Left lobe of liver (tissue), 2 donors: ENCODE results near the gene SNAI1. TPM values are rescaled to one million over a fixed set of nuclear protein-coding genes. Genes with fewer than 3 reads are reported as not detected.
"Not testable (repeated sequence)": the region's sequence is repeated elsewhere in the genome, so short reads cannot be mapped to it uniquely, and the experiment has no call there.

Experiments
- ATAC-seq: fragments of 200-7000 bp; cut with Tn5 transposase; one replicate; pipeline ENCODE4 v1.9.1; 2020; ENCODE audit warnings: mild to moderate bottlenecking, moderate library complexity
- DNase-seq: peaks from one replicate; pipeline ENCODE4 v3.0.0-alpha.2; 2020; ENCODE audit warnings: low spot score
- total RNA-seq: library from RNA; stranded (reverse); gene quantifications from one replicate; pipeline ENCODE4 v1.2.1, GENCODE V29; 2021
- donor health status: DM: no; HTN: no; CAD: no; lungs with moderate emphysema.
- donor health status: DM: no; HTN: yes; CAD: no.

Gene SNAI1
- 0.75 TPM for total RNA-seq

DNA sequence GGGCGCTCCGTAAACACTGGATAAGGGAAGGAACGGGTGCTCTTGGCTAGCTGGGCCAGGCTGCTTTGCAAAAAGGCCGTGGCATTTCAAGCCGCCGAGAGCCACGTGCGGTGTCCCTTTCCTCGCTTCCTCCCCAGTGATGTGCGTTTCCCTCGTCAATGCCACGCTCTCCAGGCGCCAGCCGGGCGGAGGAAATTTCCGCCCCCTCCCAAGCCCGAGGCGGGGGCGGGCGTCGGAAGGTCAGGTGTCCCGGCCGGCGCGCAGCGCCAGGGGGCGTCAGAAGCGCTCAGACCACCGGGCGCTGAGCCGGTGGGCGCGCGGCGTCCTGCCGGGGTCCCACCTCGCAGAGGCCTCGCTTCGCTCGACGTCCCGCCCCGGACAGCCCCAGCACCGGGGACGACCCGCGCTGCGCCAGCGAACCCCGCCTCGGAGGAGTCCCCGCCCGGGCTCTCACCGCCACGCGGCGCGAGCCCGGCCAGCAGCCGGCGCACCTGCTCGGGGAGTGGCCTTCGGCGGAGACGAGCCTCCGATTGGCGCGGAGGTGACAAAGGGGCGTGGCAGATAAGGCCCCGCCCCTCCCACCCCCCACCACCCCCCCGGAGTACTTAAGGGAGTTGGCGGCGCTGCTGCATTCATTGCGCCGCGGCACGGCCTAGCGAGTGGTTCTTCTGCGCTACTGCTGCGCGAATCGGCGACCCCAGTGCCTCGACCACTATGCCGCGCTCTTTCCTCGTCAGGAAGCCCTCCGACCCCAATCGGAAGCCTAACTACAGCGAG, at the start of gene SNAI1:
Gene SNAI1 (plus strand): TSS at position 635 of the 777 bp plus-strand sequence. CDS start 80 bp downstream, at position 715.
- DNase-seq (peak; percentile 75), ATAC-seq (peak; percentile 90)

DNA sequence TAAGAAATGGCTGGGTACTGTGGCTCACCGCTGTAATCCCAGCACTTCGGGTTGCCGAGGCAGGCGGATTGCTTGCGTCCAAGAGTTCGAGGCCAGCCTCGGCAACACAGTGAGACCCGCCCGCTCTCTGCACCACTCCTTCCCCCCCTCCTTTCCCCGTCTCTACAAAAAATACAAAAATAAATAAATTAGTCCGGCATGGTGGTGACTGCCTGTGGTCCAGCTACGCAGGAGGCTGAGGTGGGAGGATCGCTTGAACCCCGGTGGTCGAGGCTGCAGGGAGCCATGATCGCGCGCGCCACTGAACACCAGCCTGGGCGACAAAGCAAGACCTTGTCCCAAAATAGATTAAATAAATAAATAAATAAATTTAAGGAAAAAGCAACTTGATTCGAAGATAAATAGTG, 47.0 kb upstream of the SNAI1 start:
- DNase-seq: peak; percentile 57

DNA sequence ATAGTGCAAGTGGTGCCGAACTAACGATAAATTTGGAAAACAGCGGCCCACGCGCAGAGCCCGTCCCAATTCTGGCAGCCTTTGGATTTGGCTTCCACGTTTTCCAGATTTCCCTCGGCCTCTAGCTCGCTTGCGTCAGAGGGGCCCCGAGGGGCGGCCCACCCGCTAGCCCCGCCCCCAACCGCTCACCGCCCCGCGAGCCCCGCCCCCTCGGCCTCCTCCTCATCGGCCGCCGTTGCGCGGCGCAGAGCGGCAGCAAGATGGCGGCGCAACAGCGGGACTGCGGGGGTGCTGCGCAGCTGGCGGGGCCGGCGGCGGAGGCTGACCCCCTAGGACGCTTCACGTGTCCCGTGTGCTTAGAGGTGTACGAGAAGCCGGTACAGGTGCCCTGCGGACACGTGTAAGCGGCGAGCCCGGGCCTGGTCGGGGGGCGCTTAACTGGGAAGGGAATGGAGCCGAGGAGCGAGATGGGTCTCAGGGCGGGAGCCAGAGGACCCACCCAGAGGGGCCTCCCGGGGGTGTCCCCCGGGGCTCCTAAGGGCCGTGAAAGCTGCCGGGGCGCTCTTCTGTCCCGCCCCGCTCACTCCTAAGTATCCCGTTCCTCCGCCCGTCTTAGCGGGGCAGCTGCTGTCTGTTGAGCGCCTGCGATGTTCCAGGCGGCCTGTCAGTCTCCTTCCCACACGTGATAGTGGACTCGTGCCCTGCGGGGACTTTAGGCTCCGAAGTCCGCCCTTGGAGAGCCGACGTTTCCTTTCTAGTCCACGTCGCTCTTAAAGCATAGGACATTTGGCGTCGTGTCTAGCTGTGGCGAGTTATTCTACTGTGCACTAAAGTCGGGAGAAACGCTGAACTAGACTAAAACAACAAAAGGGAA, 46.4 kb upstream of the SNAI1 start, which contains the start of gene RNF114:
Gene RNF114 (plus strand): TSS at position 245 of the 874 bp plus-strand sequence. CDS start 16 bp downstream, at position 261.
- DNase-seq (peak; percentile 93), ATAC-seq (peak; percentile 89)

More for the DNA sequence above, 47.0 kb upstream of the SNAI1 start:
- peak; percentile 1 for ATAC-seq

DNA sequence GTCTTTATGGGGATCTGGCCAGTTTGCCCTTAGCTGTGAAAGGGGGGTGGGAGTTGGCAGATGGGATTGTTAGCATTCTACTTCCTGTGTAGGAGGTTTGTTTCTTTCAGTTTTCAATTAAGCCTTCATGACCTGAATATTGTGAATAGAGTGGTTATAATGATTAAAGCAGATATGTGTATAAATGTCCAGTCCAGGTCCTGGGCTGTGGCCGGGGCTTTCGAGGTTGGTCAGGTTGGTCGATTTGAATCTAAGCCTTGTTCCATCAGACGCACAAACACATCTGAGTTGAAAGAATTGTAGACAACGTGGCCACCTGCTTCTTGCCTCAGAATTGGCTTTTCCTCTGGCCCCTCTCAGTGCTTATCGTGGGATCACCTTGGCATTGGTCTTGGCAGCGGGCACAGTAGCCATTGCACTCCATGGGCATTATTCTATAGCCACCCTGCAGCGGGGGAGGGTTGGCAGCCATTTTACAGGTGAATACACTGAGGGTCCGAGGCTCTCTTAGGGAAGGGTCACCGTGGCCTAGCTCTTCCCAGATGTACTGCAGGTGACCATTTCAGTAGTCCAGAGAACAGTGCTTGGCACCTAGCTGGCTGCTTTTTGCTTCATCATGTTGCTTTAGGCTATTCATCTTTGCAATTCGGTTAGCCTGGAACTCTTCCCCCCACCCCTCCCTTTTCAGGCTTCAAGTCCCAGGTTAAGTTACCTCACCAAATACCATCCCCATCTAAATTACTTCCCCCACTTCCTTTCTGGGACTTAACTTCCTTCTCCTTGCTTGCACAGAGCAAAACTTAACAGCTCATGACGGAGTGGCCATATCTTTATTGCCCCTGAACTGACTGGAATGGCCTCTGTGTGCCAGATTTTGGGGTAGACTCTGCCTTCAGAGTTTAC, 45.5 kb upstream of the SNAI1 start:
- ATAC-seq: no peak

DNA sequence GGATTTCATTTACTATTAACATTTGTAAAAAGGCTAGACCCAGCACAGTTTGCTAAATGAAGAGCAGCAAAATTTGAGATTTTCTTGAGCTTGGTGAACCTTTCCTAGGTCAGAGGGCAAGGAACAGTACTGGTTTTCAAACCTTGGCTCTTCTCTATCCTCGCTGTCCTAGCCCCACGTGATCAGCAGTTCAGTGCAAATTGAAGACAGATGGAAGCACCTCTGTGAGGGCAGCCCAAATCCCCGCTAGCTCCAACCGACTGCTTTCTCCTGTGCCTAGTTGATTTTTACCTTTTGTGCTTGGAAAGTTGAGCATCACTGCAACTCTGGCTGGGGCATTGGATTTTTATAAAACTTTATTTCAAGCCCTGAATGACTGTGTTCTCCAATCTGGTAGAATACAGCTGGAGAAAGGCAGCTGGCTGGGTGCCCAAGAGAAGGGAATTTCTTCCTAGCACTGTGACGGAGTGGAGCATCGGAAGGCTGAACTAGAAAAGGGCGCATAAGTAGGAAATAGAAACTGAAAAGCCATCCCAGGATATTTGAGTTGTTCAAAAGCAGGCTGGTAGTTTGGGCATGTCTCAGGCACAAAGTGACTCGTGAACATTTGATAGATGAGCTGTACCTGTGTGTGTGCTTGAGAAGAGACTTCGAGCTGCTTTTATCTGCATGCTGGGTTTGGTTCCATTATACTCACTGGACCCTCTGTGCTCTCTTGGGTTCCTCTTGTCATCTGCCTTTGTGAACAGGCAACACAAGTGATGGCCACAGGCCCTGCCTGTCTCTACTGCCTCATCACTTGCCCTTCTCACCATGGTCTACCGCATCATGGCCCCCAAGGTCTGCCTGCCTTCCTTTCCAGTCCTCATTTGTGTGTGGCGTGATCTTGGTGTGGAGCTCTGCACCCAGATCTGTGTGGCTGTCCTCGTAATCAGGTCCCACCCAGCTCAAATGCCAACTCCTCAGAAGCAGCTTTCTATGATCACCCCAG, 44.3 kb upstream of the SNAI1 start:
- no peak for DNase-seq
- ATAC-seq: peak; percentile 16

More for the DNA sequence above, 45.5 kb upstream of the SNAI1 start:
- no peak for DNase-seq

DNA sequence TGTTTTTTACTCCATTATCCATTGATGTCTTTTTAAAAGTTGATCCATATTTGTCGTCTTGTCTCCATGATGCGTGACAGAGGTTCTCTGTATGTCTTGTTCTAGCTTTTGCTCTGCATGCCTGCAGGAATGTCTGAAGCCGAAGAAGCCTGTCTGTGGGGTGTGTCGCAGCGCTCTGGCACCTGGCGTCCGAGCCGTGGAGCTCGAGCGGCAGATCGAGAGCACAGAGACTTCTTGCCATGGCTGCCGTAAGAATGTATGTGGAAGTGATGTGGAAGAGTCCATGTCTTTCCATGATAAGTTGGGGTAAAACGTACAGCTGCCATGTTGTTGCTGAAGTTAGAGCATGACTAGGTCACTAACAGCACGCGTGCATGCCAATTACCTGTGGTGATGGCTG, 41.3 kb upstream of the SNAI1 start:
- ATAC-seq: no peak
- DNase-seq: no peak

DNA sequence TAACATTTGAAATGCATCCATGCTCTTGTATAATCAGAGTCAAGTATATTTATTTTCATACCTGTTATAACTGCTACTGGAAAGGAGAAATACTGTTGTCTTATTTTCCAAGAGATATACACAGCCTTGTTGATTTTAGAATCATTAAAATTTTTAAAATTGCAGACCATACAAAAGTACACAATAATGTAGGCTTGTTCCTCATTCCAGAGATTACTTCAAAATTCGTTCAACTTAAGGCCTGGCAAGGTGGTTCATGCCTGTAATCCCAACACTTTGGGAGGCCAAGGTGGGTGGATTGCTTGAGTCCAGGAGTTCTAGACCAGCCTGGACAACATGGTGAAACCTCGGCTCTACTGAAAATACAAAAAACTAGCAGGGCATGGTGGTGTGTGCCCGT, 40.5 kb upstream of the SNAI1 start:
- DNase-seq: no peak

DNA sequence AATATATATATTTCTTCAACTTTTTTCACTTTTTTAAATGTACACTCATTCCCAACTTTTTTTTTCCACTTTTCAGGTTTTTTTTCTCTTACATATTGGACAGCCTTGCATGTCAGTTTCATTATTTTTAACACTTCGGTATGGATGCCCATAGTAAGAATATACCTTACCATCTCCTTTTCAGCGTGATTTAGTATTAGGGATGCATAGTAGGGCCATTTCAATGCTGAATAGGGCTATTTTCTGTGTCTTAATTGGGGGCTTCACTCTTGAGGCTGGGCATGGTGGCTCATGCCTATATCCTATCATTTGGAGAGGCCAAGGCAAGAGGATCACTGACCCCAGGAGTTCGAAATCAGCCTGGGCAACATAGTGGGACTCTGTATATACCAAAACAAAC, 39.8 kb upstream of the SNAI1 start:
- no peak for ATAC-seq

More for the DNA sequence above, 40.5 kb upstream of the SNAI1 start:
- no peak for ATAC-seq

DNA sequence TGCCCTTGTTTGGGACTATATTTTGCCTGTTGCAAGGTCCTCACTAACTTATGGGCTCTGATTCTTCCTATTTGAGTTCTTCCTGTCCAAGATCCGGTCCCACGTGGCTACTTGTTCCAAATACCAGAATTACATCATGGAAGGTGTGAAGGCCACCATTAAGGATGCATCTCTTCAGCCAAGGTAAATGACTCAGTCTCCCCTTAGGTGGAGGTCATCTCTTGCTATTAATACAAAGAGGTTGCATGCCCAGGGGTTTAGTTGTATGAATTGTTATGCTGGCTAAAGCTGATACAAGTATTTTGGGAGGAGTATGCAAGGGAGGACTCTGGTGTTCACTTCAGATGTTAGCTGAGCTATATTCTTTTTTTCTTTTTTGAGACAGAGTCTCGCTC, 37.5 kb upstream of the SNAI1 start:
- DNase-seq (no peak), ATAC-seq (no peak)

More for the DNA sequence above, 39.8 kb upstream of the SNAI1 start:
- no peak for DNase-seq

DNA sequence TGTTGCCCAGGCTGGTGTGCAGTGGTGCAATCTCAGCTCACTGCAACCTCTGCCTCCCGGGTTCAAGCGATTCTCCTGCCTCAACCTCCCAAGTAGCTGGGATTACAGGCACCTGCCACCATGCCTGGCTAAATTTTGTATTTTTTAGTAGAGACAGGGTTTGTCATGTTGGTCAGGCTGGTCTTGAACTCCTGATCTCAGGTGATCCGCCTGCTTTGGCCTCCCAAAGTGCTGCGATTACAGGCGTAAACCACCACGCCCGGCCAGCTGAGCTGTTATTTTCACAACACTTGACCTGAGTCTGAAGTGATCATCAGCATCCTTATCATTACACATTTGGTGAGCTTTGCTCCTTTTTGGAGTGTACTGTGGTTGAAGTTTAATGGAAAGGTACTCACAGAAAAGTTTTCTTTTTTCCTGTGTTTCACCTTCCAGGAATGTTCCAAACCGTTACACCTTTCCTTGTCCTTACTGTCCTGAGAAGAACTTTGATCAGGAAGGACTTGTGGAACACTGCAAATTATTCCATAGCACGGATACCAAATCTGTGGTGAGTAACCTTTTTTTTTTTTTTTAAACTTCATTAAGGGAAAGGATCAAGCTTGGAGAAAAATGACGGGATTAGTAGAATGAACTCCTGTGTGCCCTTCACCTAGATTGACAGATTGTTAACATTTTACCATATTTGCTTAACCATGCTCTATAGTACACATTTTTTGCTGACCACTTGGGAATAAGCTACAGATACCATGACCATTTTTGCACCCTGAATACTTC, 36.9 kb upstream of the SNAI1 start:
- DNase-seq (no peak), ATAC-seq (no peak)

DNA sequence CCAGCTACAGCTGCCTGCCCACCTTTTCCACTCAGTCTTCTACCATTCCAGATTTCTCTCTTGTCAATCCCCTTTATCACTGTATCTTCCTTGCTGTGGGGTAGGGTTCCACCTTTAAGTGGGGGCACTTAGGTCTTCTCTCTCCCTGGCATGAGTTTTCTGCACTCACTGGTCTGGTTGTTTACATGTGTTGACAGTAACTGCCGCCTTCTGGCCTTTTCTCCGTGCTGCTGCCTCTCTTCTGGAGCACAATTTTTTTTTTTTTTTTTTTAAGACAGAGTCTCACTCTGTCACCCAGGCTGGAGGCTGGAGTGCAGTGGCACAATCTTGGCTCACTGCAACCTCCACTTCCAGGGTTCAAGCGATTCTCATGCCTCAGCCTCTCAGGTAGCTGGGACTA, 34.6 kb upstream of the SNAI1 start:
- no peak for ATAC-seq
- DNase-seq: no peak

DNA sequence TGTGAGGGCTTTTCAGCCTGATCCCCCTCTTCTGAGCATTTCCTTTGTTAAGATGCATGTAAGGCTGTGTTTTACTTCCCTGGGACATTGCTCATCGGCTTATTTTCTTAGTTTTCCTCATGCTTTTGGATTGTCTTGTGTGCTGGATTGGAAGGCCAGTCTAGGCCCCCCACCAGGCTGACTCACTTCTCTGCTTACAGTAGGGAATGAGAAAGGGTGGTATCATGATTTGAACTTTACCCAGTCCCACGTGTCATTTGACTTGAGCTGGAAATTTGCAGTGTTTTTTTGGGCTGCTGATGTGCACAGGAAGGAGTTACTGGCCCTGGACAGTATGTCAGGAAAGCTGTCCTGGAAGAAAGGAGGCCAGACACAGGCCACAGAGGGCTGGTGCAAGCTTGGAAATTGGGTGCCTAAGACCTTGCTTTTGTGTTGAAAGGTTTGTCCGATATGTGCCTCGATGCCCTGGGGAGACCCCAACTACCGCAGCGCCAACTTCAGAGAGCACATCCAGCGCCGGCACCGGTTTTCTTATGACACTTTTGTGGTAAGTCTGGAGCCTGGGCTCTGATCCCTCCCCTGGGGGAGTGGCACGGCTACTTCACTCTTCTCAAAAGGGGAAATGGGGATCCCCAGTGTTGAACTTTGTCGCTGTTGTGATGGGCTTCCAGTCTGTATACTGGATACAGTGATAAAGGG, 33.8 kb upstream of the SNAI1 start:
- DNase-seq: no peak

DNA sequence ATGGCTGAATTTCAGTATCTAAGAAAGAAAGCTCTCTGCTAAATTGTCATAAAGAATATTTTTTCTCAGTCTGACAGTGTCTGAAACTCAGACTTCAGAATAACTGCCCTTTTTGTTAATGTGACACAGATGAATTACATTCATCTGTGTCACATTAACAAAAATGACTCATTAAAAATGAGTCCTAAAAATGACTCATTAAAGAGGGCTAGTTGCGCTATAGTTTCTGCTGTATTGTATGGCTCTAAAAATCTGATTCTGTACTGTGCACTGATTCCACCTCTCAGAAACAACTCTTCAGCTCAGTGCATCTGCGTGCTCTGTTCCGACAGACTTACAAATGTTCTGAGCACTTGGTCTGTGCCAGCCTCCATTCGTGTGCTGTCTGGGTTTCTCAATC, 31.6 kb upstream of the SNAI1 start:
- ATAC-seq (no peak), DNase-seq (no peak)

More for the DNA sequence above, 33.8 kb upstream of the SNAI1 start:
- ATAC-seq: no peak

DNA sequence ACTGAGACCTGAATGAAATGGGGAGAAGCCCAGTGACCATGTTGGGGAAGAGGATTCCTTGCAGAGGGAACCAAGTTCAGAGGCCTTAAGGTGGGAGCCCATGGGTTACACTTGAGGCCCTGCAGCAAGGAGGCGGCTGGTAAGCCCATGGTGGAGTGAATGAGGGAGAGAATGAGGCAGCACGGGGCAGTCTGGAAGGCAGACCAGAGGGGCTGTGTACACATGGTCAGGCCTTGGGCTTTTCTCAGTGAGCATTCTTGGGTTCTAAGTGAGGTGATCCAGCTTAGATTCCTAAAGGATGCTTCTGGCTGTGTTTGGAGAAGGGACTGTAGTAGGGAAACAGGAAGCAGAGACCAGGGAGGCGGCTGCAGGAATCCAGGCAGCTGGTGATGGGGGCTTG, 27.6 kb upstream of the SNAI1 start:
- ATAC-seq: no peak
- DNase-seq: no peak

DNA sequence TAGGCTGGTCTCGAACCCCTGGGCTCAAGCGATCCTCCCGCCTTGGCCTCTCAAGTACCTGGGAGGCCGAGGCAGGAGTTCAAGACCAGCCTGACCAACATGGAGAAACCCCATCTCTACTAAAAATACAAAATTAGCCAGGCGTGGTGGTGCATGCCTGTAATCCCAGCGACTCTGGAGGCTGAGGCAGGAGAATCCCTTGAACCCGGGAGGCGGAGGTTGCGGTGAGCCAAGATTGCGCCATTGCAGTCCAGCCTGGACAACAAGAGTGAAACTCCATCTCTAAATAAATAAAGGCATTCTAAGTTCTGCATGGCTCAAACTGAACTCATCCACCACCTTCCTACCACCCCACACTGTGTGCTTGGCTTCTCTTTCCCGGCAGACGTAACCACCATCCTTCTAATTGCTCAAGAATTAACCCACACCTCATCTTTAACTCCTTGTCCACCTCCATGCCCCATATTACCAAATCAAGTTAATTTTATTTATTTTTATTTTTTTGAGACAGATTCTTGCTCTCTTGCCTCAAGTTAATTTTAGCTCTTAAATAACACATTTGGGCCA, 26.9 kb upstream of the SNAI1 start:
- DNase-seq, ATAC-seq: not testable (repeated sequence)

DNA sequence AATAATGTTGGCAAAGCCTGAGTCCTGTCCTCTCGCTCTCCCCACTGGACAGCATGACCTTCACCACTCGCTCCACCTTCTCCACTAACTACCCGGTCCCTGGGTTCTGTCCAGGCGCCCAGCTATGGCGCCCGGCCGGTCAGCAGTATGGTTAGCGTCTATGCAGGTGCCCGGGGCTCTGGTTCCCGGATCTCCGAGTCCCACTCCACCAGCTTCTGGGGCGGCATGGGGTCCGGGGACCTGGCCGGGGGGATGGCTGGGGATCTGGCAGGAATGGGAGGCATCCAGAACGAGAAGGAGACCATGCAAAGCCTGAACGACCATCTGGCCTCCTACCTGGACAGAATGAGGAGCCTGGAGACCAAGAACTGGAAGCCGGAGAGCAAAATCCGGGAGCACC, 26.1 kb upstream of the SNAI1 start:
- no peak for DNase-seq
- peak; percentile 17 for ATAC-seq

DNA sequence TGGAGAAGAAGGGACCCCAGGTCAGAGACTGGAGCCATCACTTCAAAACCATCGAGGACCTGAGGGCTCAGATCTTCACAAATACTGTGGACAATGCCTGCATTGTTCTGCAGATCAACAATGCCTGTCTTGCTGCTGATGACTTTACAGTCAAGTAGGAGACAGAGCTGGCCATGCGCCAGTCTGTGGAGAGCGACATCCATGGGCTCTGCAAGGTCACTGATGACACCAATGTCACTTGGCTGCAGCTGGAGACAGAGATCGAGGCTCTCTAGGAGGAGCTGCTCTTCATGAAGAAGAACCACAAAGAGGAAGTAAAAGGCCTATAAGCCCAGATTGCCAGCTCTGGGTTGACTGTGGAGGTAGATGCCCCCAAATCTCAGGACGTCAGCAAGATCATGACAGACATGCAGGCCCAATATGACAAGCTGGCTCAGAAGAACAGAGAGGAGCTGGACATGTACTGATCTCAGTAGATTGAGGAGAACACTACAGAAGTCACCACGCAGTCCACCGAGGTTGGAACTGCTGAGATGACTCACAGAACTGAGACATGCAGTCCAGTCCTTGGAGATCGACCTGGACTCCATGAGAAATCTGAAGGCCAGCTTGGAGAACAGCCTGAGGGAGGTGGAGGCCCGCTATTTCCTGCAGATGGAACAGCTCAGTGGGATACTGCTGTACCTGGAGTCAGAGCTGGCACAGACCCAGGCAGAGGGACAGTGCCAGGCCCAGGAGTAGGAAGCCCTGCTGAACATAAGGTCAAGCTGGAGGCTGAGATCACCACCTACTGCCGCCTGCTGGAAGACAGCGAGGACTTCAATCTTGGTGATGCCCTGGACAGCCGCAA, 25.5 kb upstream of the SNAI1 start:
- ATAC-seq (peak; percentile 47), DNase-seq (peak; percentile 77)
